ENCODE measurements around the gene DDI2. TPM values are rescaled to one million over a fixed set of nuclear protein-coding genes. Genes with fewer than 3 reads are reported as not detected.

The DDI2 gene
- total RNA-seq, 2 experiments from 2014 or later, result 23.5 to 40.8 TPM

- Histone ChIP-seq H3K4me3 (ENCODE audit: low read depth, low read length, poor library complexity, severe bottlenecking) (no peak overlapping the region), H3K79me2 (ENCODE audit: insufficient read depth, low read depth, low read length) (no peaks in the 10 kb centered on the region), H3K9me3 (ENCODE audit: low read length) (no peaks in the 10 kb centered on the region), H4K20me1 (ENCODE audit: insufficient read depth, low read length) (no peaks in the 10 kb centered on the region), H3K4me2 (ENCODE audit: low read length) (no peak overlapping the region), H3K36me3 (ENCODE audit: insufficient read depth, low read length) (no peaks in the 10 kb centered on the region), H3K27ac (ENCODE audit: low read depth, low read length, poor library complexity, severe bottlenecking) (no peak overlapping the region), H3K4me1 (ENCODE audit: insufficient read depth, low read length, poor library complexity, severe bottlenecking) (peaks cover 23% of the 10 kb centered on the region), H2AFZ (ENCODE audit: low read length) (no peak overlapping the region), H3K9me2 (ENCODE audit: insufficient read depth, low read length) (no peaks in the 10 kb centered on the region)
- BruUV-seq (replicated peaks), result no TSS peak
- POLR2A ChIA-PET, result no interaction called here
- no peak for TF ChIP-seq EZH2phosphoT487 (IDR thresholded peaks at IDR 0.05; ENCODE audit: borderline replicate concordance, low read depth, low read length)
- TF ChIP-seq, protein P1, sequence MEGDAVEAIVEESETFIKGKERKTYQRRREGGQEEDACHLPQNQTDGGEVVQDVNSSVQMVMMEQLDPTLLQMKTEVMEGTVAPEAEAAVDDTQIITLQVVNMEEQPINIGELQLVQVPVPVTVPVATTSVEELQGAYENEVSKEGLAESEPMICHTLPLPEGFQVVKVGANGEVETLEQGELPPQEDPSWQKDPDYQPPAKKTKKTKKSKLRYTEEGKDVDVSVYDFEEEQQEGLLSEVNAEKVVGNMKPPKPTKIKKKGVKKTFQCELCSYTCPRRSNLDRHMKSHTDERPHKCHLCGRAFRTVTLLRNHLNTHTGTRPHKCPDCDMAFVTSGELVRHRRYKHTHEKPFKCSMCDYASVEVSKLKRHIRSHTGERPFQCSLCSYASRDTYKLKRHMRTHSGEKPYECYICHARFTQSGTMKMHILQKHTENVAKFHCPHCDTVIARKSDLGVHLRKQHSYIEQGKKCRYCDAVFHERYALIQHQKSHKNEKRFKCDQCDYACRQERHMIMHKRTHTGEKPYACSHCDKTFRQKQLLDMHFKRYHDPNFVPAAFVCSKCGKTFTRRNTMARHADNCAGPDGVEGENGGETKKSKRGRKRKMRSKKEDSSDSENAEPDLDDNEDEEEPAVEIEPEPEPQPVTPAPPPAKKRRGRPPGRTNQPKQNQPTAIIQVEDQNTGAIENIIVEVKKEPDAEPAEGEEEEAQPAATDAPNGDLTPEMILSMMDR (conservative IDR thresholded peaks at IDR 0.05; ENCODE audit: low read length), result no peak
- intact Hi-C loops (cut with micrococcal nuclease; ENCODE audit: unreplicated experiment), result no loop called here
- DNase-seq (ENCODE audit: low spot score), result no peak
- CTCF ChIA-PET (ENCODE audit: unreplicated experiment), result no interaction called here
Observed at GRCh38 chr1:15583016-15583706, 34.1 kb upstream of the DDI2 start.

GRCh38 chr1:15584489-15585363, 32.5 kb upstream of the DDI2 start, which contains the start of gene AGMAT:
Gene AGMAT, minus strand, starts transcription at chr1:15585051. Its CDS starts 84 bp downstream, at chr1:15584967.
- TF ChIP-seq, protein P1 (conservative IDR thresholded peaks at IDR 0.05; ENCODE audit: low read length), result peak; percentile 29; the same call in 1 of the 2 replicates
- TF ChIP-seq EZH2phosphoT487 (IDR thresholded peaks at IDR 0.05; ENCODE audit: borderline replicate concordance, low read depth, low read length), result no peak
- H3K4me3 ChIP-seq (ENCODE audit: low read depth, low read length, poor library complexity, severe bottlenecking), result peak within 1 kb of the TSS; percentile 52
- BruUV-seq (replicated peaks), result no TSS peak
- H3K9me2 ChIP-seq (ENCODE audit: insufficient read depth, low read length), result no peaks in the 10 kb centered on the region
- H3K4me1 ChIP-seq (ENCODE audit: insufficient read depth, low read length, poor library complexity, severe bottlenecking), result peaks cover 9% of the 10 kb centered on the region
- ChIA-PET POLR2A (no interaction called here), CTCF (ENCODE audit: unreplicated experiment) (no interaction called here)
- no peaks in the 10 kb centered on the region for H4K20me1 ChIP-seq (ENCODE audit: insufficient read depth, low read length)
- no peaks in the 10 kb centered on the region for H3K36me3 ChIP-seq (ENCODE audit: insufficient read depth, low read length)
- peak; percentile 41 for DNase-seq (ENCODE audit: low spot score)
- peak within 1 kb of the TSS; percentile 60 for H3K4me2 ChIP-seq (ENCODE audit: low read length)
- no peak within 1 kb of the TSS for H3K27ac ChIP-seq (ENCODE audit: low read depth, low read length, poor library complexity, severe bottlenecking)
- no peaks in the 10 kb centered on the region for H3K9me3 ChIP-seq (ENCODE audit: low read length)
- H2AFZ ChIP-seq (ENCODE audit: low read length), result peak within 1 kb of the TSS; percentile 55; the same call in 1 of the 2 replicates
- intact Hi-C loops (cut with micrococcal nuclease; ENCODE audit: unreplicated experiment), result no loop called here
- no peaks in the 10 kb centered on the region for H3K79me2 ChIP-seq (ENCODE audit: insufficient read depth, low read depth, low read length)
